ACC112 (cell line): Measurements from ENCODE around the gene CCR8.
"Not testable (repeated sequence)": the region's sequence is repeated elsewhere in the genome, so short reads cannot be mapped to it uniquely, and the experiment has no call there.

Source experiments
- H2AFZ ChIP-seq: fragments of 200-600 bp; sonication (generic); one replicate; pipeline ENCODE4 v1.6.0; 2017; ENCODE audit warnings: antibody characterized with exemption, low read length; ENCODE audit not compliant: unreplicated experiment
- H3K27ac ChIP-seq: fragments of 200-600 bp; sonication (generic); 2 replicates; pipeline ENCODE4 v1.5.1; 2014; ENCODE audit warnings: low read depth, mild to moderate bottlenecking, antibody characterized with exemption, low read length, moderate library complexity
- H3K27me3 ChIP-seq: fragments of 200-600 bp; sonication (generic); 2 replicates; pipeline ENCODE4 v1.6.1; 2014; ENCODE audit warnings: mild to moderate bottlenecking, antibody characterized with exemption, low read length, moderate library complexity, mixed read lengths; ENCODE audit not compliant: insufficient read depth
- H3K36me3 ChIP-seq: fragments of 200-600 bp; sonication (generic); 2 replicates; pipeline ENCODE4 v1.6.1; 2016; ENCODE audit warnings: mild to moderate bottlenecking, antibody characterized with exemption, low read length, moderate library complexity, mixed read lengths; ENCODE audit not compliant: insufficient read depth
- H3K4me1 ChIP-seq: fragments of 200-600 bp; sonication (generic); one replicate; pipeline ENCODE4 v1.6.1; 2016; ENCODE audit warnings: low read length, mixed read lengths; ENCODE audit not compliant: insufficient read depth, unreplicated experiment, control insufficient read depth
- H3K4me3 ChIP-seq: fragments of 200-600 bp; sonication (generic); 2 replicates; pipeline ENCODE4 v1.5.1; 2014; ENCODE audit warnings: mild to moderate bottlenecking, low read depth, low read length
- H3K79me2 ChIP-seq: fragments of 200-600 bp; sonication (generic); one replicate; pipeline ENCODE4 v1.6.0; 2016; ENCODE audit warnings: low read length; ENCODE audit not compliant: control insufficient read depth, unreplicated experiment, insufficient read depth

The CCR8 gene

DNA sequence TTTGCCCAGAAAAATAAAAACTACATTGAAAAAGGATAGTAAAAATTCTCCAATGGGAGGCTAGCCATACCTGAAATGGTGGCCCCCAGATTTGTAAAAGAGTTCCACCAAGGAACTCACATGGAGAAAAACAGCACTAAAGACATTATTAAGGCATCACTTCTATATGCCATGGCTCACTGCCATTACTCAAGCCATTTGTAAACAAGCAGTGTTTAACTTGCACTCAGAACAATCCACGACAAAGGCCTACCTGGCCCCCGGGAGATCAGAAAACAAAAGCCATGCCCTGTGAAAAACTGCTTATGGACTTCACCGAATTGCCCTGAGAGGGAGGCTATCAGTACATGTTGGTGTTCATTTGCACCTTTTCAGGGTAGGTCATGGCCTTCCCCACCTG lies 19.6 kb downstream of the CCR8 start:
- Histone ChIP-seq H3K27ac (no peak overlapping the region), H3K36me3 (no peaks in the 10 kb centered on the region), H2AFZ (no peak overlapping the region), H3K79me2 (no peaks in the 10 kb centered on the region), H3K27me3 (peaks cover 36% of the 10 kb centered on the region), H3K4me3 (no peak overlapping the region), H3K4me1 (no peaks in the 10 kb centered on the region)

DNA sequence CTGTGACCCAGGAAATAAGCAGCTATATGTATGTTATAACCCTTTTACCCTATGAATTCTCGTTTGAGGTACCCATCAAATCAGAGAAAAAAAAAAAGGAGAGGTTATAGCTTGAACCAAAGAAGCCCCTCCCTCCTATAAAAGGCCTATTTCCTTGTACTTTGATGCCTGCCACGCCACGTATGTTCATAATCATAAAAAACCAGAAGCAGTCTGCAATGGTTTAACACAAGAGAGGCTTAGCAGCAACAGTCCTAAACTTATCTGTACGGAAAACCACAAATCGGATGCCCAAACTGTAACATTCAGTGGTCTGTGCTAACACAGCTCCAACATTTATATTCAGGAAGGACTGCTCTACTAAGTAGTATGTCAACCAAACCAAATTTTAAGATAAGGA lies 21.2 kb downstream of the CCR8 start:
- Histone ChIP-seq H3K79me2 (no peaks in the 10 kb centered on the region), H3K27me3 (peaks cover 33% of the 10 kb centered on the region), H3K4me1 (no peaks in the 10 kb centered on the region), H3K27ac (no peak overlapping the region), H2AFZ (no peak overlapping the region), H3K4me3 (no peak overlapping the region), H3K36me3 (no peaks in the 10 kb centered on the region)

DNA sequence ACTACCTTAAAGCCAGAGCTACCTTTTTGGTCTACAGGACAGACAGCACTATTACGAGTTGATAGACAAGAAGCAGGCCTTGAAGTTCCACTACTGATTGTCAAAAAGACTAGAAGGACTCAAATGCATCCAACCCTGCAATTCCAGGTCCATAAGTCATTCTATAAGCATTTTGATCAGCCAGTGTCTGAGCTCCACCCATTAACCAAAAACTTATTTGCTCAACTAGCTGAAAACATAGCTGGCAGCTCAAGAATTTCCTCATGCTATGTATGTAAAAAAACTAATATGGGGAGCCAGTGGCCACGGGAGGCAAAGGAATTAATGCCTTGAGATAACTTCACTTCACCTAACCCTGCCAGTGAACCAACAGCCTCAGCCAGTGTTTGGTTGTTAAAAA lies 21.6 kb downstream of the CCR8 start:
- not testable (repeated sequence) for H3K36me3 ChIP-seq

DNA sequence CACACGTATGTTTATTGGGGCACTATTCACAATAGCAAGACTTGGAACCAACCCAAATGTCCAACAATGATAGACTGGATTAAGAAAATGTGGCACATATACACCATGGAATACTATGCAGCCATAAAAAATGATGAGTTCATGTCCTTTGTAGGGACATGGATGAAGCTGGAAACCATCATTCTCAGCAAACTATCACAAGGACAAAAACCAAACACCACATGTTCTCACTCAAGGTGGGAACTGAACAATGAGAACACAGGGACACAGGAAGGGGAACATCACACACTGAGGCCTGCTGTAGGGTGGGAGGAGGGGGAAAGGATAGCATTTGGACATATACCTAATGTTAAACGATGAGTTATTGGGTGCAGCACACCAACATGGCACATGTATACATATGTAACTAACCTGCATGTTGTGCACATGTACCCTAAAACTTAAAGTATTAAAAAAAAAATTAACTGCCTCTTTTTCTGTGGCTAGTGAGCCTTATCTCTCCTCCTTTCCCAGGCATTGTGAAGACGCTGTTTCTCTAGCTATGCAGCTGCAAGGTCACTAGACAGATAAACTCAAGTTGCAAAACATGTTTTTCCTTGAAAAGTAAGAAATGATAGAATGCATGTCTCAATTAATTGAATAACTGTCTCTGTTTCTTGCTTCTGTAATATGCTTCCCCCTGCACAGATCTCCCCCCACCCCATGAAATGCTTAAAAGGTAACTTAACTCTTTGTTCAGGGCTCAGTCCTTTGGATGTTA lies 23.8 kb downstream of the CCR8 start:
- H3K4me3 ChIP-seq, H3K27ac ChIP-seq, H2AFZ ChIP-seq, H3K4me1 ChIP-seq, H3K36me3 ChIP-seq, H3K79me2 ChIP-seq: not testable (repeated sequence)
- H3K27me3 ChIP-seq = peaks cover 38% of the 10 kb centered on the region

More for the DNA sequence above, 21.6 kb downstream of the CCR8 start:
- not testable (repeated sequence) for H2AFZ ChIP-seq, H3K79me2 ChIP-seq, H3K4me3 ChIP-seq, H3K4me1 ChIP-seq, H3K27ac ChIP-seq
- H3K27me3 ChIP-seq = peaks cover 35% of the 10 kb centered on the region

DNA sequence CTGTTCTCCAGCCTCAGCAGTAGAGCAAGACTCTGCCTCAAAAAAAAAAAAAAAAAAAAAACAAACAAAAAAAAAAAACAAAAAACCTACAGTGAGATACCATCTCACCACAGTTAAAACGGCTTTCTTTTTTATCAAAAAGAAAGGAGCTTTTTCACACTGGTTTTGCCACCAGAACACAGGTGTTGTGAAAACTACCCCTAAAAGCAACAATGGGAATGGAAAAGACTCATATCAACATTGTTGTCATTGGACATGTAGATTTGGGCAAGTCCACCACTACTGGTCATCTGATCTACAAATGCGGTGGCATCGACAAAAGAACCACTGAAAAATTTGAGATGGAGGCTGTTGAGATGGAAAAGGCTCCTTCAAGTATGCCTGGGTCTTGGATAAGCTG lies 28.8 kb downstream of the CCR8 start:
- no peaks in the 10 kb centered on the region for H3K79me2 ChIP-seq
- H3K27me3 ChIP-seq = peaks cover 65% of the 10 kb centered on the region
- no peak overlapping the region for H3K27ac ChIP-seq
- no peak overlapping the region for H3K4me3 ChIP-seq
- no peaks in the 10 kb centered on the region for H3K36me3 ChIP-seq
- no peak overlapping the region for H2AFZ ChIP-seq
- no peaks in the 10 kb centered on the region for H3K4me1 ChIP-seq

DNA sequence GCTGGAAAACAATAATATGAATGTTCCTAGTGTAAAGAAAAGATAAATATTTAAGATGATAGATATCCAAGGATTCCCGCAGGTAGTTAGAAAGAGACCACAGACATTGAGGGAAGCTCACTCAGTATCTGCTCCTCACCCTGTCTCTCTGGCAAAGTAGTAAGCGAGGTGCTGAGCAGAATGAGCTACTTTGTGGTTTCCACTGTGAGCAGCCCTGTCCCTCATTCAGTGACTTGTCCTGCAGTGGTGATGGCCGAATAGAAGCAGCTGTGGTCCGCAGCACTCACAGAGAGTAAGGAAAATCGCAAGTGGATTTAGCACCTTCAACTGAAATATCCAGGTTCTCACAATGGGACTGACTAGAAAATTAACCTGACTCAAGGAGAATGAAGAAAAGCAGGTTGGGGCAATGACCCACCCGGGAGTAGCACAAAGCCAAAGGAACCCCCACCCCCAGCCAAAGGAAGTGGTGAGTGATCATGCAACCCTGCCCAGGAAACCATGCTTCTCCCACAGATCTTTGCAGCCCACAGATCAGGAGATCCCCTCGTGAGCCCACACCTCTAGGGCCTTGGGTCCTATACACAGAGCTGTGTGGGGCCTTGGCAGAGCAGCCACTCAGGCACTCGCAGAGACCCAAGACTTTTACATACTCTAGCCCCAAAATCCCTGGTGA lies 31.9 kb downstream of the CCR8 start:
- Histone ChIP-seq H3K27ac (no peak overlapping the region), H3K79me2 (no peaks in the 10 kb centered on the region), H2AFZ (no peak overlapping the region), H3K4me3 (no peak overlapping the region), H3K36me3 (no peaks in the 10 kb centered on the region), H3K4me1 (no peaks in the 10 kb centered on the region), H3K27me3 (peaks cover 58% of the 10 kb centered on the region)

DNA sequence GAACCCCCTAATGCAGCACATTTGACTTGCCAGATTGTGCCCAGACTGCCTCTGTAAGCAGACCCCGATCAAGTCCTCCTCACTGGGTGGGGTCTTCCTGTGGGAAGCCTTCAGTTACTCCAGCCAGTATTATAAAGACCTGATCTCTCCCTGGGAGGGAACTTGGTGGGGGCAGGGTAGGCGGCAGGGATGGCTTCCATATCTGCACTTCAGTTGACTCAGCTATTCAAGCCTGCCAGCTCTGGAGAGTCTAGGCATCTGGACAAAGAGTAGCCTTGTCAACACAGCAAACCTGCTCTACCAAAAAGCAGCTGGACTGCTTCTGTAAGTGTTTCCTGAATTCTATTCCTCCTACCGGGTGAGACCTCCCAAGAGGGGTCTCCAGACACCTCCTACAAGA lies 32.7 kb downstream of the CCR8 start:
- H3K4me1 ChIP-seq = no peaks in the 10 kb centered on the region
- H3K27me3 ChIP-seq = peaks cover 53% of the 10 kb centered on the region
- no peaks in the 10 kb centered on the region for H3K36me3 ChIP-seq
- H3K27ac ChIP-seq = no peak overlapping the region
- H2AFZ ChIP-seq = no peak overlapping the region
- no peak overlapping the region for H3K4me3 ChIP-seq
- H3K79me2 ChIP-seq = no peaks in the 10 kb centered on the region

DNA sequence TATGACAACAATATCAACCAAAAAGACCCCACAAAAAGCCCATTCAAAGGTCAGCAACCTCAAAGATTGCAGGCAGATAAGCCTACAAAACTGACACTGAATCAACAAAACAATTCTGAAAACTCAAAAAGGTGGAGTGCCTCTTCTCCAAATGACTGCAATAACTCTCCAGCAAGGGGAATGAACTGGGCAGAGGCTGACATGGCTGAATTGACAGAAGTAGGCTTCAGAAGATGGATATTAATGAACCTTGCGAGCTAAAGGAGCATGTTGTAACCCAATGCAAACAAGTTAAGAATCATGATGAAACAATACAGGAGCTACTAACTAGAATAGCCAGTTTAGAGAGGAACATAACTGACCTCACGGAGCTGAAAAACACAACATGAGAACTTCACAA lies 33.3 kb downstream of the CCR8 start:
- no peak overlapping the region for H2AFZ ChIP-seq
- H3K4me3 ChIP-seq = no peak overlapping the region
- H3K27ac ChIP-seq = no peak overlapping the region
- no peaks in the 10 kb centered on the region for H3K4me1 ChIP-seq
- H3K27me3 ChIP-seq = peaks cover 47% of the 10 kb centered on the region
- no peaks in the 10 kb centered on the region for H3K79me2 ChIP-seq
- no peaks in the 10 kb centered on the region for H3K36me3 ChIP-seq

DNA sequence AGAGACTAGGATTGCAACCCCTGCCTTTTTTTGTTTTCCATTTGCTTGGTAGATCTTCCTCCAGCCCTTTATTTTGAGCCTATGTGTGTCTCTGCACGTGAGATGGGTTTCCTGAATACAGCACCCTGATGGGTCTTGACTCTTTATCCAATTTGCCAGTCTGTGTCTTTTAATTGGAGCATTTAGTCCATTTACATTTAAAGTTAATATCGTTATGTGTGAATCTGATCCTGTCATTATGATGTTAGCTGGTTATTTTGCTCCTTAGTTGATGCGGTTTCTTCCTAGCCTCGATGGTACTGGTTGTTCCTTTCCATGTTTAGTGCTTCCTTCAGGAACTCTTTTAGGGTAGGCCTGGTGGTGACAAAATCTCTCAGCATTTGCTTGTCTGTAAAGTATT lies 40.9 kb downstream of the CCR8 start:
- H3K27ac ChIP-seq, H3K36me3 ChIP-seq, H3K4me1 ChIP-seq, H2AFZ ChIP-seq, H3K79me2 ChIP-seq, H3K4me3 ChIP-seq: not testable (repeated sequence)
- peaks cover 15% of the 10 kb centered on the region for H3K27me3 ChIP-seq

DNA sequence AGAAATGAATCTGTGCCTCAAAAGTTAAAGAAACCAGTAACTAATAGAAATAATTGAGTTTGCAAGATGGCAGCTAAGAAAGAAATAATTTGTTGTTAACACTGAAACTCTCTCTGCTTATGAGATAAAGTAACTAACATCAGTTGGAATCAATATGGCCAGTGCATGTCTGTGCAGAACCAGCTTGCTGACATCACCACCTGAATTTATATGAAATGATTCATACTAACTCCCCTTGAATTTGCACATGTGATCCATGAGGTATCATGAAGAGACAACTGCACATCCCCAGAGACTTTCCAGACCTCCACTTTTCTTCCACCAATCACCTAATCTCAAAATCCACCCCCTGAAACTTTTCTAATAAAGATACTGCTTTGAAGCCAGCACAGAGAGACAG lies 43.3 kb downstream of the CCR8 start:
- Histone ChIP-seq H3K4me1 (no peaks in the 10 kb centered on the region), H2AFZ (no peak overlapping the region), H3K79me2 (no peaks in the 10 kb centered on the region), H3K27me3 (peaks cover 15% of the 10 kb centered on the region), H3K4me3 (no peak overlapping the region), H3K27ac (no peak overlapping the region), H3K36me3 (no peaks in the 10 kb centered on the region)

DNA sequence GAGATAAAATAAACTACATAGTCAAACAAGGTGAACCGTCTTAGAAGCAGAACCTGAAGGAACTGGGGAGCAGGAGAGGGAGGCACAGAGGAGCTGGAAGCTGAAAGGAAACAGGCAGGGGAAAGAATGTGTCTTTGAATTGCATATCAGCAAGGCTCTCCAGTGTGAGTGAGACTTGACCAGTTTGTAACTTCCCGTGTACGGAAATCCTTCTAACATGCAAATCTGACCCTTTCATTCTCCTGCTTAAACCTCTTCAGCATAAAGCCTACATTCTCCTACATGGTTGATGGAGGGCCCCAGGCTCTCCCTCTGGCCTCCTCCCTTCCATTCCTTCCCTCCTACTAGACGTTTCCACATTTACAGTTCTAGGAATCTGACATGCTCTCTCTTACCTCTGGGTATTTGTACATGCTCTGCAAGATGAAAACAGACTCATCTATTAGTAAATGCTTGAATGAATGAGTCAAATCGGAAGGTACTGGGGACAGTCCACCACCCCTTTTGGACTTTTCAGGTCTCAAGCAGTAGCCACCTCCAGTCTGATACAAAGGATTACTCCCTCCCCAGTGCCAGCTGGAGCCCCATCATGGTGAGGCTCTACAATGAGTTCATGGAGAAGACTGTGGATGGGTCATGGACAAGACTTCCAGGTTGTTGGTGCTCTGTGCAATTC lies 47.6 kb downstream of the CCR8 start:
- Histone ChIP-seq H3K36me3 (no peaks in the 10 kb centered on the region), H3K4me3 (no peak overlapping the region), H2AFZ (no peak overlapping the region), H3K79me2 (no peaks in the 10 kb centered on the region), H3K4me1 (peaks cover under 1% of the 10 kb centered on the region), H3K27ac (no peak overlapping the region), H3K27me3 (peaks cover 15% of the 10 kb centered on the region)
